DOHH2 (cell line): ENCODE results near the gene ZNF778.
"Not testable (repeated sequence)": the region's sequence is repeated elsewhere in the genome, so short reads cannot be mapped to it uniquely, and the experiment has no call there.

Source experiments
- H3F3A ChIP-seq: fragments of 200-600 bp; sonication (generic), shearing (Covaris generic); 2 replicates; pipeline ENCODE4 v1.6.0; 2016; ENCODE audit warnings: antibody characterized with exemption, mild to moderate bottlenecking; ENCODE audit not compliant: control insufficient read depth, insufficient read depth
- H3K27ac ChIP-seq: fragments of 200-600 bp; sonication (generic); 2 replicates; pipeline ENCODE4 v1.5.1; 2014; ENCODE audit warnings: low read depth, mild to moderate bottlenecking, low read length, moderate library complexity
- H3K27me3 ChIP-seq: fragments of 200-600 bp; sonication (generic); 2 replicates; pipeline ENCODE4 v1.6.1; 2014; ENCODE audit warnings: mild to moderate bottlenecking, low read length, mixed read lengths; ENCODE audit not compliant: control insufficient read depth
- H3K36me3 ChIP-seq: fragments of 200-600 bp; sonication (generic); 2 replicates; pipeline ENCODE4 v1.6.1; 2014; ENCODE audit warnings: mild to moderate bottlenecking, low read length, moderate library complexity, mixed read lengths; ENCODE audit not compliant: control insufficient read depth
- H3K4me1 ChIP-seq: fragments of 200-600 bp; sonication (generic); 2 replicates; pipeline ENCODE4 v1.6.1; 2014; ENCODE audit warnings: mild to moderate bottlenecking, low read length, mixed read lengths; ENCODE audit not compliant: control insufficient read depth
- H3K4me2 ChIP-seq: fragments of 200-600 bp; sonication (generic); 2 replicates; pipeline ENCODE4 v1.6.0; 2014; ENCODE audit warnings: mild to moderate bottlenecking, low read length, moderate library complexity
- H3K4me3 ChIP-seq: fragments of 200-600 bp; sonication (generic); 2 replicates; pipeline ENCODE4 v1.5.1; 2014; ENCODE audit warnings: mild to moderate bottlenecking, low read length, mixed read lengths
- H3K79me2 ChIP-seq: fragments of 200-600 bp; sonication (generic); 2 replicates; pipeline ENCODE4 v1.6.1; 2014; ENCODE audit warnings: mild to moderate bottlenecking, low read length, mixed read lengths; ENCODE audit not compliant: control insufficient read depth
- H3K9me2 ChIP-seq: fragments of 200-600 bp; sonication (generic); replicated peaks from 2 replicates; pipeline ENCODE4 v1.6.1; 2014; ENCODE audit warnings: mild to moderate bottlenecking, low read length, mixed read lengths; ENCODE audit not compliant: control insufficient read depth
- H3K9me3 ChIP-seq: fragments of 200-600 bp; sonication (generic); 2 replicates; pipeline ENCODE4 v1.6.1; 2014; ENCODE audit warnings: antibody characterized with exemption, low read length, mixed read lengths; ENCODE audit not compliant: control insufficient read depth, insufficient read depth
- H4K20me1 ChIP-seq: fragments of 200-600 bp; sonication (generic); 2 replicates; pipeline ENCODE4 v1.6.0; 2014; ENCODE audit warnings: low read depth, mild to moderate bottlenecking, antibody characterized with exemption, low read length, moderate library complexity; ENCODE audit not compliant: control insufficient read depth, insufficient read depth
- EZH2phosphoT487 ChIP-seq: fragments of 200-600 bp; sonication (generic); IDR thresholded peaks from 2 replicates; pipeline ENCODE4 v1.6.1; 2017; ENCODE audit warnings: borderline replicate concordance, mild to moderate bottlenecking, antibody characterized with exemption, low read length, moderate library complexity, mixed read lengths
- TF ChIP-seq, protein P1 (sequence below): fragments of 200-600 bp; sonication (generic); IDR thresholded peaks from one replicate; pipeline ENCODE4 v1.5.1; 2014; ENCODE audit warnings: antibody characterized with exemption, mild to moderate bottlenecking, low read depth, low read length; ENCODE audit not compliant: poor library complexity, severe bottlenecking

ZNF778 gene

DNA sequence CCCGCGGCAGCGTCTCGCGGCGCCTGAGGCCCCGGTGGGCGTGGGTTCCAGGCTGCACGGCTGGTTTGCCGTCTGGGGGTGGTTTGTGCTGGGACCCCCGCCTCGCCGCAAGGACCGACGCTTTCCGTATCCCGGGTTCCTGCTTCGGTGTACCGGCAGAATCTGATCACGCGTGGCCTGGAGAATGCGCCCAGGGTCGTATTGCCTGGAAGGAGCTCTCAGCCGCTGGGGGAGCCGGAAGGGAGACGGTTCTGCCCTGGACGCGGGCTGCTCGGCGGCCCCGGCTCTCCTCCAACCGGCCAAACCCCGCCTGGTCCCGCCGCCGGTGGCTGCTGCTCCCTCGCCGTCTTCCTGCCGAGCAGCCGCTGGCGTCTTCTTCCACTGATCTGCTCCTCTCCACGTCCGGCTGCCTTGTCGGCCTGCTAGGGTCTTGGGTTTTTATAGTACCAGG lies 39.8 kb downstream of the ZNF778 start:
- Histone ChIP-seq H3K4me1 (no peaks in the 10 kb centered on the region), H3K36me3 (no peaks in the 10 kb centered on the region), H3K79me2 (no peaks in the 10 kb centered on the region), H3K4me3 (no peak overlapping the region), H3K27me3 (no peaks in the 10 kb centered on the region), H3K9me2 (no peaks in the 10 kb centered on the region), H3K27ac (no peak overlapping the region), H3K4me2 (no peak overlapping the region), H3F3A (0 out of 2 replicates have a peak, but pooled peaks cover 3% of the 10 kb centered on the region), H3K9me3 (no peaks in the 10 kb centered on the region), H4K20me1 (no peaks in the 10 kb centered on the region)
- no peak for TF ChIP-seq EZH2phosphoT487
- TF ChIP-seq, protein P1, sequence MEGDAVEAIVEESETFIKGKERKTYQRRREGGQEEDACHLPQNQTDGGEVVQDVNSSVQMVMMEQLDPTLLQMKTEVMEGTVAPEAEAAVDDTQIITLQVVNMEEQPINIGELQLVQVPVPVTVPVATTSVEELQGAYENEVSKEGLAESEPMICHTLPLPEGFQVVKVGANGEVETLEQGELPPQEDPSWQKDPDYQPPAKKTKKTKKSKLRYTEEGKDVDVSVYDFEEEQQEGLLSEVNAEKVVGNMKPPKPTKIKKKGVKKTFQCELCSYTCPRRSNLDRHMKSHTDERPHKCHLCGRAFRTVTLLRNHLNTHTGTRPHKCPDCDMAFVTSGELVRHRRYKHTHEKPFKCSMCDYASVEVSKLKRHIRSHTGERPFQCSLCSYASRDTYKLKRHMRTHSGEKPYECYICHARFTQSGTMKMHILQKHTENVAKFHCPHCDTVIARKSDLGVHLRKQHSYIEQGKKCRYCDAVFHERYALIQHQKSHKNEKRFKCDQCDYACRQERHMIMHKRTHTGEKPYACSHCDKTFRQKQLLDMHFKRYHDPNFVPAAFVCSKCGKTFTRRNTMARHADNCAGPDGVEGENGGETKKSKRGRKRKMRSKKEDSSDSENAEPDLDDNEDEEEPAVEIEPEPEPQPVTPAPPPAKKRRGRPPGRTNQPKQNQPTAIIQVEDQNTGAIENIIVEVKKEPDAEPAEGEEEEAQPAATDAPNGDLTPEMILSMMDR = no peak

DNA sequence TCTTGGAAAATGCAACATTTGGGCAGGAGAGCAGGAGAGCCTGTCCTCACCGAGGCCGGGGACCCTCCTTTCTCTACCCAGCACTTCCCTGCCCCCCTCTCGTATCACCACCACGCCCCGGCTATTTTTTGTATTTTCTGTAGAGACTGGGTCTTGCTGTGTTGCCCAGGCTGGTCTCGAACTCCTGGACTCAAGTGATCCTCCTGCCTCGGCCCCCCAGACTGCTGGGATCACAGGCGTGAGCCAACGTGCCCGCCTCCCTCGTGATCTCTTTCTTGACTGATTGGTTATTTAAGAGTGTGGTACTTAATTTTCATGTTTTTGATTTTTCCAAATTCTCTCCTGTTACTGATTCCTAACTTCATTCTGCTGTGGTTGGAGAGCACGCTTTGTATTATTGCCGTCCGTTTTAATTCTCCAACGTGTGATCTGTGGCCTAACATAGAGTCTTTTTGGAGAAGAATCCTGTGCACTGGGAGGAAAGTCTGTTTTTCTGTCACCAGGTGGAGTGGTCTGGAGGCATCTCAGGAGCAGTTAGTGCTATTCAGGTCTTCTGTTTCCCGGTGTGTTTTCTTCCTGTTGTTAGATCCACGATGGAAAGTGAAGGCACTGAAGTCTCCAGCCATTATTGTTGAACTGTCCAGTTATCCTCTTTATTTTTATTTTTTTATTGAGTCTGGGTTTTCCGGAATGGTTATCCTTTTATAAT lies 40.4 kb downstream of the ZNF778 start:
- Histone ChIP-seq H3K4me1 (no peaks in the 10 kb centered on the region), H3K9me3 (no peaks in the 10 kb centered on the region), H4K20me1 (no peaks in the 10 kb centered on the region), H3K27me3 (no peaks in the 10 kb centered on the region), H3F3A (0 out of 2 replicates have a peak, but pooled peaks cover 3% of the 10 kb centered on the region), H3K9me2 (no peaks in the 10 kb centered on the region), H3K27ac (no peak overlapping the region), H3K36me3 (no peaks in the 10 kb centered on the region), H3K4me3 (no peak overlapping the region), H3K79me2 (no peaks in the 10 kb centered on the region), H3K4me2 (no peak overlapping the region)
- TF ChIP-seq EZH2phosphoT487 = no peak
- TF ChIP-seq, protein P1 = no peak

DNA sequence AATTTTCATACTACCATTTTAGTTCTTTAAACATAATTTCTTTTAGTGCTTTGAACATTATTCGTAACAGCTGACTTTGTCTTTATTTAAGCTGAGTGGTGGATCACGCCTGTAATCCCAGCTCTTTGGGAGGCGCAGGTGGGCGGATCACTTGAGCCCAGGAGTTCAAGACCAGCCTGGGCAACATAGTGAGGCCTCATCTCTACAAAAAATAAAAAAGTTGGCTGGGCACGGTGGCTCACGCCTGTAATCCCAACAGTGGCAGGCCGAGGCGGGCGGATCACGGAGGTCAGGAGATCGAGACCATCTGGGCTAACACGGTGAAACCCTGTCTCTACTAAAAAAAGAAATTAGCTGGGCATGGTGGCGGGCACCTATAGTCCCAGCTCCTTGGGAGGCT lies 42.4 kb downstream of the ZNF778 start:
- H3K36me3 ChIP-seq, H3K79me2 ChIP-seq, H3K4me3 ChIP-seq, H3K9me3 ChIP-seq, H3K9me2 ChIP-seq, H4K20me1 ChIP-seq, H3K27ac ChIP-seq, H3F3A ChIP-seq, H3K4me2 ChIP-seq, H3K4me1 ChIP-seq, H3K27me3 ChIP-seq: not testable (repeated sequence)

DNA sequence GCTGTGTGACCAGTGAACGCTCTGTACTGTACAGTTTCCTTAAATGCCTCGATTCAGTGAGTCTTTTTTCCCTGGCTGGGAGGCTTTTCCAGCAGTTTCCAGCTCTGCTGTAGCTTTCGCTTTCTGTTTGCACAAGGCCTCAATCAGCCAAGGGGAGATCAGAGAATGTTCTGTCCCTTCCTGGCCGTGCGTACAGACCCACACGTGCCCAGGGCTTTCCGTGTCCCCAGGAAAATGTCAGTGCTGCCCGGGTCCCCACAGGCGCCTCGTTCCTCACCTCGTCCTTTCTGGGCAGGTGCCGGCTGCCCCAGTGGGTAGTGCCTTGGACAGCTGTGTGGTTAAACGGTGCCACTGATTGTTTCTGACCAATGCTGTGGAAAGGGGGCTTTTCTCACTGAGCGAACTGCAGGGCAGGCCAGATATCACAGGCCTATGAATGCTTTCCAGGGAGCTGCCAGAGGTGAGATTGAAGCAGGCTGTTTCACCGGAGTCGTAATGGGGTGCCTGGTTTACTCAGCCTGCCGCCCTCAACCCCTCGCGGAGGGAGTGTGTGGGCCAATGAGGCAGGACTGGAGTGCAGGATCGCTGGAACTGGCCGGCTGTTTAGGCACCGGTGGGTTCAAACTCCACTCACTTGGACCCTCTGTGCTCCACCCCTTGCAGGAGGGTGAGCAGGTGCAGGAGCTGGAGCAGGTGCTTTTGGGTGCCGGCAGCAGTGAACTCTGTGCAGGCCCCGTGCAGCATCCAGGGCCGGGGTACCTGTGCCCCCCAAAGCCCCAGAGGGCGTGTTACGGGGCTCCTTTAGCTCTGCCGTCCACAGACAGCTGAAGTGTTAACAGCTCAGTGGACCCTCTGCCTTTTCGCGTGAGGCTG lies 44.4 kb downstream of the ZNF778 start:
- Histone ChIP-seq H3K9me3 (no peaks in the 10 kb centered on the region), H3K4me3 (no peak overlapping the region), H3K4me2 (no peak overlapping the region), H3K79me2 (no peaks in the 10 kb centered on the region), H3K36me3 (peaks cover 5% of the 10 kb centered on the region), H3K9me2 (no peaks in the 10 kb centered on the region), H3K27ac (no peak overlapping the region), H3K4me1 (no peaks in the 10 kb centered on the region), H4K20me1 (no peaks in the 10 kb centered on the region), H3K27me3 (no peaks in the 10 kb centered on the region), H3F3A (0 out of 2 replicates have a peak, but pooled peaks cover 3% of the 10 kb centered on the region)
- TF ChIP-seq EZH2phosphoT487 = no peak
- TF ChIP-seq, protein P1 = no peak
